Spleen (tissue), 11 donors: ENCODE data around the gene RGS2. TPM values are rescaled to one million over a fixed set of nuclear protein-coding genes. Genes with fewer than 3 reads are reported as not detected.

Source experiments
- DNase-seq: peaks from one replicate; pipeline ENCODE4 v3.0.0-alpha.2; 2020
- H3K27ac ChIP-seq, 8 donors: fragments of 200-600 bp; sonication (generic) in 7 of 8; 1 replicate in 4 of 8; 2 replicates in 4 of 8; pipeline versions ENCODE4 v1.5.0 to v1.8.0; 2016 to 2021; ENCODE audit warnings: inconsistent platforms in 4 of 8, mild to moderate bottlenecking in 4 of 8, moderate library complexity in 1 of 8
- H3K27me3 ChIP-seq, 7 donors: fragments of 200-600 bp; sonication (generic) in 6 of 7; replicated peaks in 1 of 7; 1 replicate in 4 of 7; 2 replicates in 3 of 7; pipeline versions ENCODE4 v1.5.0 to v1.8.0; 2016 to 2021; ENCODE audit warnings: inconsistent platforms in 3 of 7, mild to moderate bottlenecking in 1 of 7
- H3K36me3 ChIP-seq, 6 donors: fragments of 200-600 bp; sonication (generic) in 5 of 6; 1 replicate in 4 of 6; 2 replicates in 2 of 6; pipeline versions ENCODE4 v1.5.0 to v1.8.0; 2016 to 2021; ENCODE audit warnings: inconsistent platforms in 2 of 6
- H3K4me1 ChIP-seq, 6 donors: fragments of 200-600 bp; sonication (generic) in 5 of 6; 1 replicate in 3 of 6; 2 replicates in 3 of 6; pipeline versions ENCODE4 v1.5.0 to v1.8.0; 2016 to 2021; ENCODE audit warnings: inconsistent platforms in 3 of 6
- H3K4me3 ChIP-seq, 8 donors: fragments of 200-600 bp; sonication (generic) in 7 of 8; 1 replicate in 4 of 8; 2 replicates in 4 of 8; pipeline versions ENCODE4 v1.5.0 to v1.8.0; 2016 to 2021; ENCODE audit warnings: inconsistent platforms in 4 of 8, mild to moderate bottlenecking in 4 of 8, moderate library complexity in 2 of 8
- H3K9me3 ChIP-seq, 8 donors: fragments of 200-600 bp; sonication (generic) in 7 of 8; 1 replicate in 4 of 8; 2 replicates in 4 of 8; pipeline versions ENCODE4 v1.5.0 to v1.8.0; 2016 to 2021; ENCODE audit warnings: inconsistent platforms in 4 of 8
- POLR2A ChIP-seq, 3 donors: fragments of 450-650 bp; IDR thresholded peaks; one replicate each; pipeline ENCODE4 v1.5.1; 2017; ENCODE audit warnings: antibody characterized with exemption in 3 of 3, mild to moderate bottlenecking in 1 of 3
- POLR2AphosphoS5 ChIP-seq, 3 donors: sonication (generic); formaldehyde crosslinking; IDR thresholded peaks; one replicate each; pipeline ENCODE4 v1.5.1; 2017; ENCODE audit warnings: antibody characterized with exemption in 3 of 3
- WGBS, 5 donors: extraction: QIAGEN DNeasy Blood & Tissue Kit in 3 of 5; methylation state at CpG; one replicate each; pipeline versions ENCODE4 v1.1.5 to v1.1.7; 2013 to 2018; 5-methylcytosine and 5-hydroxymethylcytosine counted together
- intact Hi-C: fragments of 100-400 bp; cut with DNase I; formaldehyde crosslinking; loops from one replicate; pipeline ENCODE4 v1.15.0; 2023; ENCODE audit warnings: low total_unique reads
- polyA plus RNA-seq, 3 donors: library from polyadenylated mRNA; stranded (reverse); fragments of 200-250 nt; gene quantifications; one replicate each; pipeline ENCODE4 v1.2.1, GENCODE V29; 2013
- total RNA-seq, 7 donors: library from RNA; depleted of rRNA in 3 of 7; stranded (reverse); fragments of >200 nt in 3 of 7; fragmentation: NEBNext Ultra II Directional in 4 of 7; extraction: Animal tissue kit (Norgen Biotek cat#: 25700) in 4 of 7; gene quantifications; one replicate each; pipeline versions ENCODE4 v1.1.0 to v1.2.1, GENCODE V29; 2016 to 2021
- TF ChIP-seq, protein P1 (sequence below), 11 experiments: fragments of 200-600 bp in 7 of 11; fragments of 450-650 bp in 4 of 11; sonication (generic) in 4 of 11; IDR thresholded peaks in 8 of 11; conservative IDR thresholded peaks in 3 of 11; 1 replicate in 7 of 11; 2 replicates in 4 of 11; pipeline versions ENCODE4 v1.4.0 to v1.8.0; 2016 to 2021; ENCODE audit warnings: antibody characterized with exemption in 11 of 11, inconsistent platforms in 4 of 11, mild to moderate bottlenecking in 1 of 11
- donor health status: healthy with polysubstance abuse.
- donor health status: DM: no; HTN: no; CAD: no; lungs with moderate emphysema.
- donor health status: DM: no; HTN: no; CAD: no.
- donor health status: Bipolar disorder and iron deficiency.
- donor health status: healthy.
- donor health status: DM: no; HTN: no; CAD: no.
- donor health status: DM: yes; HTN: yes; CAD: no.

RGS2 gene
- total and polyA plus RNA-seq, 10 donors: 56.9 to 377 (median 171) TPM

GRCh38 chr1:192805832-192806323 lies 3.0 kb upstream of the RGS2 start:
- peak overlapping the region in 1 of 8 donors; percentile 85 for H3K4me3 ChIP-seq
- no peak for DNase-seq
- H3K9me3 ChIP-seq: no peaks in the 10 kb centered on the region
- 53 to 66% (median 55%) methylated on average over 2 of the region's 2 CpGs for whole genome bisulfite sequencing, 5 donors
- intact Hi-C loops: loop anchor here (5.0 kb wide), 2 partner anchors 216 to 316 kb away; partner anchors contain the start of gene CDC73
- peaks cover 3 to 48% (median 38%) of the 10 kb centered on the region in 6 donors for H3K4me1 ChIP-seq
- no peak for TF ChIP-seq POLR2A (IDR thresholded peaks at IDR 0.05)
- TF ChIP-seq, protein P1, sequence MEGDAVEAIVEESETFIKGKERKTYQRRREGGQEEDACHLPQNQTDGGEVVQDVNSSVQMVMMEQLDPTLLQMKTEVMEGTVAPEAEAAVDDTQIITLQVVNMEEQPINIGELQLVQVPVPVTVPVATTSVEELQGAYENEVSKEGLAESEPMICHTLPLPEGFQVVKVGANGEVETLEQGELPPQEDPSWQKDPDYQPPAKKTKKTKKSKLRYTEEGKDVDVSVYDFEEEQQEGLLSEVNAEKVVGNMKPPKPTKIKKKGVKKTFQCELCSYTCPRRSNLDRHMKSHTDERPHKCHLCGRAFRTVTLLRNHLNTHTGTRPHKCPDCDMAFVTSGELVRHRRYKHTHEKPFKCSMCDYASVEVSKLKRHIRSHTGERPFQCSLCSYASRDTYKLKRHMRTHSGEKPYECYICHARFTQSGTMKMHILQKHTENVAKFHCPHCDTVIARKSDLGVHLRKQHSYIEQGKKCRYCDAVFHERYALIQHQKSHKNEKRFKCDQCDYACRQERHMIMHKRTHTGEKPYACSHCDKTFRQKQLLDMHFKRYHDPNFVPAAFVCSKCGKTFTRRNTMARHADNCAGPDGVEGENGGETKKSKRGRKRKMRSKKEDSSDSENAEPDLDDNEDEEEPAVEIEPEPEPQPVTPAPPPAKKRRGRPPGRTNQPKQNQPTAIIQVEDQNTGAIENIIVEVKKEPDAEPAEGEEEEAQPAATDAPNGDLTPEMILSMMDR (IDR thresholded peaks at IDR 0.05 in 8 of 11, conservative IDR thresholded peaks at IDR 0.05 in 3 of 11): peak; percentile 25 to 82 (median 65)
- peak in 1 of 3 donors; percentile 59 for TF ChIP-seq POLR2AphosphoS5 (IDR thresholded peaks at IDR 0.05)
- H3K27ac ChIP-seq: peak overlapping the region in 7 of 8 donors; percentile 93 to 98 (median 95)
- H3K36me3 ChIP-seq: peaks cover 0 to 10% (median under 1%) of the 10 kb centered on the region in 6 donors
- H3K27me3 ChIP-seq: no peaks in the 10 kb centered on the region

DNA sequence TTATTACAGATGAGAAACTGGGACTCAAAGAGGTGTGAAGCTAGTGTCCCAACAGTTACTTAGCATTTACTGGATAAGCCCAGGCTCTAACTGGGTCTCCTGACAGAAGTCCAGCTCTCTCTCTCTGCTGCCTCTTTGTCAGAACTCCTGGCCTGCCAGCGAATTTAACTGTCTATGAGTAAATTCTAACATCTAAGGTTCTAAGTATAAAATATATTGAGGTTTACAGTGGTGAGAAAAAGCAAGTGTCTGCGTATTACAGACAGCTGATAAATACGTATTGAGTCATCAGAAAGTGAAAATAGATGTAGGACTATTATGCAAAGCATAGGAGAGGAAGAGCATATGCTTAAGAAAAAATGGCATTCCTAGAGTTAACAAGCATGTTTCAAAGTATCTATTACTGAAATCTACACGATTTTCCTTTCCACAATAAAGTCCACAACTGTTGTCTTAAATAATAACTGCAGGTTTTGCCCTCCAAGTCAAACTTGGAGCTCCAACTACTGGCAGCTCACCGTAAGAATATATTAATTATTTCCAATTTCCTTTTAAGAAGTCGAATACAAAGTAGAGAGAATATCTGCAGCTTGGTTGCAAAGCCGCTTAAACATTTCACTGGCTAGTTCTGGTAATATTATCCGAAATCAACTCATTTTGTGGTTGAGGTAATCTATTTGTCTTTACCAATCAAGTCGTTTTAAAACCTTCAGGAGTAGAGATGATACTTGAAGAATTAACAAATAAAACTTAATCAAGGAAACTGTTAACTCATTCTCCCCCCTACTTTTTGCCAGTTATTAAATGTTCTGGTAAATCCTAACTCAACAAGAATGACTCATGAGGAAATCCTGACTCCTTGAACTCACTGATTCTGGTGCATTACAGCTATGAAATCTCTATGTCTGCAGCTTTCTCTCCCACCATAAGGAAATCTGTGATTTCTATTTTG lies 1.4 kb upstream of the RGS2 start:
- TF ChIP-seq, protein P1 (IDR thresholded peaks at IDR 0.05 in 8 of 11, conservative IDR thresholded peaks at IDR 0.05 in 3 of 11): peak in 1 of 11 experiments; percentile 6
- TF ChIP-seq POLR2AphosphoS5 (IDR thresholded peaks at IDR 0.05) (no peak), POLR2A (IDR thresholded peaks at IDR 0.05) (peak in 1 of 3 donors; percentile 9)
- no peak for DNase-seq
- Histone ChIP-seq H3K36me3 (peaks cover 0 to 26% (median 7%) of the 10 kb centered on the region in 6 donors), H3K27ac (peak overlapping the region; percentile 75 to 98 (median 95)), H3K27me3 (no peaks in the 10 kb centered on the region), H3K4me3 (peak overlapping the region; percentile 61 to 85 (median 64)), H3K9me3 (no peaks in the 10 kb centered on the region), H3K4me1 (peaks cover 3 to 61% (median 45%) of the 10 kb centered on the region in 6 donors)
- 26 to 54% (median 38%) methylated on average over 9 of the region's 9 CpGs for WGBS, 5 donors
- intact Hi-C loops: loop anchor here (5.0 kb wide), 2 partner anchors 215 to 315 kb away; partner anchors contain the start of gene CDC73

DNA sequence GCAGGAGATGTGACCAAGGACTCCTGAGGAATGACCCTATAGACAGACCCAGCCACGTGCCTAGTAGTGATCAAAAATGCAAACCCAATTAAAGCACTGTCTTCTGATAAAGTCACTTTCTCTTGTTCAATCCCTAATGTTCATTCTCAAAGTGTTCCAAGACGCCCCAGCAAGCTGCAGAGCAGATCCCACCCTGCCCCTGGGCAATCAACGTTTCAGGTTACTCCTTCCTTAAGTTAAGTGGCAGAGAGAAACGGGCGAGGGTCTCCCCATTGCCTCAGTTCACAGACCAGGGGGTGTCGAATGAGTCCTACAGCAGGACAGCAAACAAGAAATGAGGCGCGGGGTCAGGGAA lies 699 bp upstream of the RGS2 start:
- 0 to 3% (median 3%) methylated on average over 8 of the region's 8 CpGs for WGBS, 5 donors
- no peak for DNase-seq
- Histone ChIP-seq H3K27ac (peak overlapping the region; percentile 75 to 98 (median 95)), H3K36me3 (peaks cover 0 to 27% (median 7%) of the 10 kb centered on the region in 6 donors), H3K9me3 (no peaks in the 10 kb centered on the region), H3K4me1 (peaks cover 3 to 64% (median 47%) of the 10 kb centered on the region in 6 donors), H3K27me3 (no peaks in the 10 kb centered on the region), H3K4me3 (peak overlapping the region; percentile 61 to 85 (median 64))
- intact Hi-C loops: loop anchor here (5.0 kb wide), 2 partner anchors 214 to 314 kb away; partner anchors contain the start of gene CDC73
- TF ChIP-seq POLR2AphosphoS5 (IDR thresholded peaks at IDR 0.05) (no peak), POLR2A (IDR thresholded peaks at IDR 0.05) (no peak)
- TF ChIP-seq, protein P1 (IDR thresholded peaks at IDR 0.05 in 8 of 11, conservative IDR thresholded peaks at IDR 0.05 in 3 of 11): no peak
